Thyroid gland (tissue), 4 donors: Measurements from ENCODE around the gene NUFIP1.

Experiments used
- POLR2A ChIP-seq, 2 donors: fragments of 450-650 bp; IDR thresholded peaks; one replicate each; pipeline ENCODE4 v1.6.1; 2017; ENCODE audit warnings: antibody characterized with exemption in 2 of 2, mild to moderate bottlenecking in 2 of 2, moderate library complexity in 1 of 2
- TF ChIP-seq, protein P1 (sequence below), 6 experiments: fragments of 200-600 bp in 3 of 6; fragments of 450-650 bp in 3 of 6; sonication (generic) in 3 of 6; IDR thresholded peaks; one replicate each; pipeline ENCODE4 v1.5.1; 2016 to 2019; ENCODE audit warnings: antibody characterized with exemption in 6 of 6, mild to moderate bottlenecking in 2 of 6, inconsistent platforms in 1 of 6, moderate library complexity in 1 of 6

DNA sequence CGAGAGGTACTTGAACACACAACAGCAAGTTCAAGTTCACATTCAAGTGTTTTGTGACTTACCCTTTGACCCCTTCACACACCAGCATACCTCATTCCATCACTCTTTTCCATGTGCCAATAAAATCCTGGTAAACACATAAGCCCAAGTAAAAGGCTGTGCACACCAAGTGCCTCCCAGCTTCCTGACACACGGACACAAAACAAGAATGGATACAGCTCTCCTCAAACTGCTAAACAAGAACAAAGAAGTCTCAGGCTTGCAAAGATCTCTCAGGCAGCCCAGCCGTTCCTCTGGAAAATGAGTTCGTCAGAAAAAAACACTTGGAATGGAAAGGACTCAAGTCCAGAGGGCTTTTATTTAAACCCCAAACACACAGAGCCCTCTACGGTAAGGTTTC, 83.7 kb downstream of the NUFIP1 start:
- TF ChIP-seq, protein P1, sequence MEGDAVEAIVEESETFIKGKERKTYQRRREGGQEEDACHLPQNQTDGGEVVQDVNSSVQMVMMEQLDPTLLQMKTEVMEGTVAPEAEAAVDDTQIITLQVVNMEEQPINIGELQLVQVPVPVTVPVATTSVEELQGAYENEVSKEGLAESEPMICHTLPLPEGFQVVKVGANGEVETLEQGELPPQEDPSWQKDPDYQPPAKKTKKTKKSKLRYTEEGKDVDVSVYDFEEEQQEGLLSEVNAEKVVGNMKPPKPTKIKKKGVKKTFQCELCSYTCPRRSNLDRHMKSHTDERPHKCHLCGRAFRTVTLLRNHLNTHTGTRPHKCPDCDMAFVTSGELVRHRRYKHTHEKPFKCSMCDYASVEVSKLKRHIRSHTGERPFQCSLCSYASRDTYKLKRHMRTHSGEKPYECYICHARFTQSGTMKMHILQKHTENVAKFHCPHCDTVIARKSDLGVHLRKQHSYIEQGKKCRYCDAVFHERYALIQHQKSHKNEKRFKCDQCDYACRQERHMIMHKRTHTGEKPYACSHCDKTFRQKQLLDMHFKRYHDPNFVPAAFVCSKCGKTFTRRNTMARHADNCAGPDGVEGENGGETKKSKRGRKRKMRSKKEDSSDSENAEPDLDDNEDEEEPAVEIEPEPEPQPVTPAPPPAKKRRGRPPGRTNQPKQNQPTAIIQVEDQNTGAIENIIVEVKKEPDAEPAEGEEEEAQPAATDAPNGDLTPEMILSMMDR (IDR thresholded peaks at IDR 0.05), result no peak
- no peak for TF ChIP-seq POLR2A (IDR thresholded peaks at IDR 0.05)
